ENCODE data around the gene ZNF700. TPM values are rescaled to one million over a fixed set of nuclear protein-coding genes. Genes with fewer than 3 reads are reported as not detected.
"Not testable (repeated sequence)": the region's sequence is repeated elsewhere in the genome, so short reads cannot be mapped to it uniquely, and the experiment has no call there.

The ZNF700 gene
- total RNA-seq, 4 donors from 2014 or later, result 14.9 to 18.6 (median 17.7) TPM

DNA sequence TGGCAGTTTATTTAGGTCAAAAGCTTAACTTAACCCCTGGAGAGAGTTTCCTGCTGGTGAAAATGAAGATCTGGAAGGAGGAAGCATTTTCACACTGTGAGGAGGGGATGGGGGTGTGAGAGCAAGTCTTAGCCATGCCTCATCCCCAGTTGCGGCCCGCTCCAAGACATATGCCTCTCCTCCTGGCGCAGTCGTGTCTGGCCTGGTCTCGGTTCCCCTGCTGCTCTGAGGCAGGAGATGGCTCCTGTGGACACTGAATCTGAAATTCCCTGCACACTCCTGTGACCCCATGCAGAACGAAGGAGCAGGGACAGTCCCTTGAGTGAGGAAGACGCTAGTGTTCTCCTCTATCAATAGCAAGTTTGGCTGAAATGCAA lies 37.7 kb upstream of the ZNF700 start:
- H3K36me3 ChIP-seq, result no peaks in the 10 kb centered on the region
- H3K4me3 ChIP-seq, result peak overlapping the region; percentile 50 to 76 (median 68)
- H3K9me3 ChIP-seq, result no peaks in the 10 kb centered on the region
- WGBS, 2 donors, result 10 to 19% methylated on average over 7 of the region's 7 CpGs
- TF ChIP-seq POLR2A (IDR thresholded peaks at IDR 0.05) (no peak), CTCF (IDR thresholded peaks at IDR 0.05) (no peak), EP300 (IDR thresholded peaks at IDR 0.05) (no peak)
- H3K27ac ChIP-seq, result peak overlapping the region in 3 of 4 donors; percentile 65 to 91 (median 83)
- H3K27me3 ChIP-seq, result no peaks in the 10 kb centered on the region
- no peak for DNase-seq (ENCODE audit: low spot score in 2 of 2)
- peaks cover 0 to 19% (median 5%) of the 10 kb centered on the region in 4 donors for H3K4me1 ChIP-seq

- Histone ChIP-seq H3K36me3 (no peaks in the 10 kb centered on the region), H3K27ac (peak within 1 kb of the TSS; percentile 65 to 91 (median 80)), H3K4me1 (peaks cover 0 to 19% (median 5%) of the 10 kb centered on the region in 4 donors), H3K9me3 (no peaks in the 10 kb centered on the region), H3K4me3 (peak within 1 kb of the TSS; percentile 50 to 76 (median 68)), H3K27me3 (no peaks in the 10 kb centered on the region)
- DNase-seq (ENCODE audit: low spot score in 2 of 2), result peak; percentile 82 to 92
- TF ChIP-seq POLR2A (IDR thresholded peaks at IDR 0.05), result peak in 1 of 2 donors; percentile 41
- peak in 2 of 5 experiments; percentile 34 to 47 for TF ChIP-seq CTCF (IDR thresholded peaks at IDR 0.05)
- TF ChIP-seq EP300 (IDR thresholded peaks at IDR 0.05), result peak in 1 of 2 donors; percentile 65
- WGBS, 2 donors, result 0 to 1% methylated on average over 29 to 52 of the region's 56 CpGs
Measured at GRCh38 chr19:11887611-11888531, 37.0 kb upstream of the ZNF700 start, which contains the start of gene ZNF69. Gene ZNF69 (plus strand): TSS chr19:11887782. CDS start chr19:11887924, 142 bp downstream.

- Histone ChIP-seq H3K36me3 (peaks cover 0 to 10% (median 0%) of the 10 kb centered on the region in 3 donors), H3K4me1 (peaks cover 0 to 19% (median 5%) of the 10 kb centered on the region in 4 donors)
- WGBS, 2 donors, result 53 to 55% methylated on average over 6 of the region's 6 CpGs
- not testable (repeated sequence) for H3K4me3 ChIP-seq; DNase-seq (ENCODE audit: low spot score in 2 of 2); H3K9me3 ChIP-seq; H3K27ac ChIP-seq; H3K27me3 ChIP-seq
Measured at GRCh38 chr19:11889901-11890300, 35.0 kb upstream of the ZNF700 start.

GRCh38 chr19:11890634-11891033 lies 34.3 kb upstream of the ZNF700 start:
- Histone ChIP-seq H3K27me3 (no peaks in the 10 kb centered on the region), H3K36me3 (peaks cover 0 to 10% (median 0%) of the 10 kb centered on the region in 3 donors), H3K4me3 (no peak overlapping the region), H3K27ac (no peak overlapping the region), H3K9me3 (no peaks in the 10 kb centered on the region), H3K4me1 (peaks cover 0 to 19% (median 5%) of the 10 kb centered on the region in 4 donors)
- WGBS, 2 donors, result 88 to 90% methylated on average over 5 of the region's 5 CpGs
- TF ChIP-seq POLR2A (IDR thresholded peaks at IDR 0.05), result no peak
- TF ChIP-seq EP300 (IDR thresholded peaks at IDR 0.05), result no peak
- TF ChIP-seq CTCF (IDR thresholded peaks at IDR 0.05), result no peak
- DNase-seq (ENCODE audit: low spot score in 2 of 2), result no peak

- H3K36me3 ChIP-seq, result peaks cover 0 to 26% (median 0%) of the 10 kb centered on the region in 3 donors
- no peak overlapping the region for H3K4me3 ChIP-seq
- H3K27ac ChIP-seq, result no peak overlapping the region
- TF ChIP-seq POLR2A (IDR thresholded peaks at IDR 0.05), result no peak
- TF ChIP-seq CTCF (IDR thresholded peaks at IDR 0.05), result no peak
- TF ChIP-seq EP300 (IDR thresholded peaks at IDR 0.05), result no peak
- peaks cover 0 to 28% (median under 1%) of the 10 kb centered on the region in 4 donors for H3K9me3 ChIP-seq
- H3K27me3 ChIP-seq, result no peaks in the 10 kb centered on the region
- 94% methylated on average over 6 of the region's 6 CpGs for WGBS, 2 donors
- no peaks in the 10 kb centered on the region for H3K4me1 ChIP-seq
- DNase-seq (ENCODE audit: low spot score in 2 of 2), result no peak
Measured at GRCh38 chr19:11894851-11895250, 30.1 kb upstream of the ZNF700 start.

Measured in tibial nerve (tissue), 4 donors.